B cell (primary cell): Measurements from ENCODE around the gene ZBTB2. TPM values are rescaled to one million over a fixed set of nuclear protein-coding genes. Genes with fewer than 3 reads are reported as not detected.

Experiments
- ATAC-seq: fragments of 200-7000 bp; cut with Tn5 transposase; one replicate; pipeline ENCODE4 v1.10.0; 2021; ENCODE audit warnings: low read depth, mild to moderate bottlenecking, moderate number of reproducible peaks, moderate library complexity
- CTCF ChIA-PET: fragments of 350-600 bp; sonication (Branson Sonifier 250); formaldehyde crosslinking; loops from one replicate; lab custom pipeline; 2021; ENCODE audit warnings: antibody characterized with exemption, inconsistent platforms; lab: Charles Lee
- POLR2A ChIA-PET: fragments of 350-600 bp; sonication (Branson Sonifier 250); formaldehyde crosslinking; loops from one replicate; lab custom pipeline; 2021; ENCODE audit warnings: antibody characterized with exemption; lab: Charles Lee
- DNase-seq: peaks from one replicate; pipeline ENCODE4 v3.0.0; 2013
- H2AFZ ChIP-seq: 2 replicates; pipeline ENCODE4 v1.6.1; 2012; ENCODE audit warnings: mild to moderate bottlenecking, low read depth, low read length; ENCODE audit not compliant: insufficient read depth, poor library complexity, severe bottlenecking
- H3K27ac ChIP-seq, 2 donors: 1 replicate in 1 of 2; 2 replicates in 1 of 2; pipeline ENCODE4 v1.5.1; 2012 to 2013; ENCODE audit warnings: low read length in 2 of 2, mild to moderate bottlenecking in 2 of 2, moderate library complexity in 1 of 2
- H3K27me3 ChIP-seq, 4 experiments: fragments of 200-600 bp in 1 of 4; sonication (generic) in 1 of 4; replicated peaks in 1 of 4; 1 replicate in 2 of 4; 2 replicates in 2 of 4; pipeline versions ENCODE4 v1.6.1 to v1.7.0; 2013 to 2016; ENCODE audit warnings: low read length in 3 of 4, mild to moderate bottlenecking in 2 of 4, mixed read lengths in 1 of 4, moderate library complexity in 1 of 4; ENCODE audit not compliant: insufficient read depth in 4 of 4, control insufficient read depth in 3 of 4; ENCODE audit errors: control extremely low read depth in 1 of 4
- H3K36me3 ChIP-seq, 2 experiments: replicated peaks in 1 of 2; 1 replicate in 1 of 2; 2 replicates in 1 of 2; pipeline versions ENCODE4 v1.6.1 to v1.7.1; 2013; ENCODE audit warnings: low read length in 1 of 2; ENCODE audit not compliant: insufficient read depth in 2 of 2, control insufficient read depth in 1 of 2; ENCODE audit errors: control extremely low read depth in 1 of 2, extremely low read depth in 1 of 2
- H3K4me1 ChIP-seq, 2 donors: fragments of 200-600 bp in 1 of 2; sonication (generic) in 1 of 2; 1 replicate in 1 of 2; 2 replicates in 1 of 2; pipeline versions ENCODE4 v1.5.1 to v1.6.1; 2013 to 2017; ENCODE audit warnings: low read length in 2 of 2; ENCODE audit not compliant: control insufficient read depth in 2 of 2, insufficient read depth in 2 of 2
- H3K4me2 ChIP-seq: replicated peaks from 2 replicates; pipeline ENCODE3; 2012; ENCODE audit warnings: mild to moderate bottlenecking, low read depth, low read length; ENCODE audit not compliant: poor library complexity, severe bottlenecking
- H3K4me3 ChIP-seq, 5 experiments: fragments of 200-600 bp in 1 of 5; sonication (generic) in 1 of 5; 1 replicate in 3 of 5; 2 replicates in 2 of 5; pipeline versions ENCODE4 v1.5.1 to v1.7.0; 2011 to 2016; ENCODE audit warnings: low read length in 4 of 5, mild to moderate bottlenecking in 4 of 5, low read depth in 2 of 5, control low read depth in 1 of 5, moderate library complexity in 1 of 5; ENCODE audit not compliant: insufficient read depth in 1 of 5; ENCODE audit errors: control extremely low read depth in 1 of 5, extremely low read depth in 1 of 5
- H3K79me2 ChIP-seq: fragments of 200-600 bp; sonication (generic); one replicate; pipeline ENCODE4 v1.6.0; 2016; ENCODE audit warnings: low read length; ENCODE audit not compliant: control insufficient read depth, insufficient read depth
- H3K9ac ChIP-seq: fragments of 200-600 bp; sonication (generic); 2 replicates; pipeline ENCODE4 v1.6.1; 2017; ENCODE audit warnings: mild to moderate bottlenecking, low read length, moderate library complexity
- H3K9me3 ChIP-seq, 3 donors: one replicate each; pipeline versions ENCODE4 v1.6.1 to v1.7.1; 2013; ENCODE audit warnings: low read length in 2 of 3; ENCODE audit not compliant: control insufficient read depth in 2 of 3, insufficient read depth in 1 of 3; ENCODE audit errors: control extremely low read depth in 1 of 3
- H4K20me1 ChIP-seq: 2 replicates; pipeline ENCODE4 v1.6.0; 2012; ENCODE audit warnings: mild to moderate bottlenecking, low read length; ENCODE audit not compliant: insufficient read depth, control insufficient read depth, poor library complexity, severe bottlenecking
- H3K27ac Mint-ChIP-seq: one replicate; pipeline ENCODE4 v1.8.0; 2021; ENCODE audit warnings: mixed read lengths
- H3K27me3 Mint-ChIP-seq: one replicate; pipeline ENCODE4 v1.8.0; 2021; ENCODE audit warnings: mixed read lengths
- H3K4me1 Mint-ChIP-seq: one replicate; pipeline ENCODE4 v1.8.0; 2021; ENCODE audit warnings: mixed read lengths
- H3K4me3 Mint-ChIP-seq: one replicate; pipeline ENCODE4 v1.8.0; 2021; ENCODE audit warnings: mixed read lengths
- H3K9me3 Mint-ChIP-seq: one replicate; pipeline ENCODE4 v1.8.0; 2022; ENCODE audit warnings: mixed read lengths; ENCODE audit not compliant: insufficient read depth
- WGBS: methylation state at CpG from one replicate; pipeline ENCODE4 v1.1.5; 2013; ENCODE audit warnings: missing lambda C conversion rate; ENCODE audit not compliant: insufficient coverage; 5-methylcytosine and 5-hydroxymethylcytosine counted together
- intact Hi-C: fragments of 100-400 bp; cut with micrococcal nuclease; formaldehyde crosslinking; loops from one replicate; pipeline ENCODE4 v1.10.0; 2022
- polyA plus RNA-seq: library from polyadenylated mRNA; depleted of rRNA; stranded (reverse); fragments of >200 nt; gene quantifications from 2 replicates; pipeline ENCODE4 v1.2.3, GENCODE V29; 2012
- total RNA-seq, 2 donors: library from RNA; stranded (reverse); fragments of 120-200 nt in 1 of 2; gene quantifications; 1 replicate in 1 of 2; 2 replicates in 1 of 2; pipeline versions ENCODE4 v1.2.3 to v1.2.4, GENCODE V29; 2013 to 2022
- TF ChIP-seq, protein P1 (sequence below): fragments of 200-600 bp; IDR thresholded peaks from one replicate; pipeline ENCODE4 v1.8.0; 2022; ENCODE audit warnings: antibody characterized with exemption, mild to moderate bottlenecking

The ZBTB2 gene
- total and polyA plus RNA-seq, 2 donors (not counting 1 experiment from before 2014, with no cell fraction given), result 15.9 to 17.6 TPM

DNA sequence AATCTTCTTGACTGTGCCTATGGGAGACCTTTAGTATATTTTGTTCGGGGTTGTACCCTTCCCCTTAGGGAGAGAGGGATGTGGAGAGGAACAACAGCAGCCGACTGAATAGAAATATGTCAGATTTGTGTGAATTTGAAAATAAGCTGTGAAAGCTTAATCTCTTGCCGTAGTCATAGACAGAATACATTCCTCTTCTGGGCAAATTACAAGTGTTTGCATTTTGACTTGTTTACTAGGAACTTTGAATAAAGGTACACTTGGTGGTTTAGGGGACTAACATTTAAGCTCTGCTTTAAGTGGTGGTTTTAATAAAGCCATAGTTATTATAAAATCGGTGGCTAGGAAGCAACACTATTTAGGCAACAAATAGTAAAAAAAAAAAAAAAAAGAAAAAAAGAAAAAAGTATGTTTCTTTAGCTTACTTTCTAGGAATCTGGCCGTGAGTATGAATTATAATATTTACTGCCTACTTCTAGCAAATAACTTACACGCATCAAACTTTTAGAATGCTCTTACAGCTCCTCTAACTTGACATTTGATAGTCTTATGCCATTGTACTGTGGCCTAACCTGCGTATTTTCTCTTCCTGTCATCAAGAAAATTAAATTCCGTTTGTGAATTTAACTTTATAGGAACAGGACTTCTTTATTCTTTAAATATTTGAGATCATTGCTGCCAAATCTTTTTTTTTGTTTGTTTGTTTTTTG lies 65.1 kb downstream of the ZBTB2 start:
- Histone ChIP-seq H3K4me2 (peak overlapping the region; percentile 85), H3K27me3 (peaks cover 0 to 18% (median 1%) of the 10 kb centered on the region in 4 experiments), H3K27ac (no peak overlapping the region), H3K36me3 (no peaks in the 10 kb centered on the region), H4K20me1 (no peaks in the 10 kb centered on the region), H3K9ac (peak overlapping the region; percentile 58), H3K79me2 (no peaks in the 10 kb centered on the region), H2AFZ (peak overlapping the region; percentile 76), H3K9me3 (peaks cover 0 to 10% (median 0%) of the 10 kb centered on the region in 3 donors), H3K4me3 (peak overlapping the region in 3 of 5 experiments; percentile 45 to 62 (median 53)), H3K4me1 (peaks cover 19 to 20% of the 10 kb centered on the region in 2 donors)
- H3K9me3 Mint-ChIP-seq, result no peaks in the 10 kb centered on the region
- H3K4me3 Mint-ChIP-seq, result peak overlapping the region; percentile 80
- ChIA-PET CTCF (interaction anchor here (0.6 to 11.3 kb wide), 9 partner anchors 9 to 434 kb away, joined by 3 to 297 read pairs (median 4); no protein-coding TSS in a partner anchor), POLR2A (no interaction called here)
- WGBS, result 53% methylated on average over 2 of the region's 8 CpGs
- no peak overlapping the region for H3K27ac Mint-ChIP-seq
- intact Hi-C loops, result loop anchor here (10.0 kb wide), 1 partner anchor 1251 kb away; no protein-coding TSS in a partner anchor
- ATAC-seq, result no peak
- DNase-seq, result no peak
- H3K27me3 Mint-ChIP-seq, result peaks cover 61% of the 10 kb centered on the region
- peaks cover 26% of the 10 kb centered on the region for H3K4me1 Mint-ChIP-seq
- TF ChIP-seq, protein P1, sequence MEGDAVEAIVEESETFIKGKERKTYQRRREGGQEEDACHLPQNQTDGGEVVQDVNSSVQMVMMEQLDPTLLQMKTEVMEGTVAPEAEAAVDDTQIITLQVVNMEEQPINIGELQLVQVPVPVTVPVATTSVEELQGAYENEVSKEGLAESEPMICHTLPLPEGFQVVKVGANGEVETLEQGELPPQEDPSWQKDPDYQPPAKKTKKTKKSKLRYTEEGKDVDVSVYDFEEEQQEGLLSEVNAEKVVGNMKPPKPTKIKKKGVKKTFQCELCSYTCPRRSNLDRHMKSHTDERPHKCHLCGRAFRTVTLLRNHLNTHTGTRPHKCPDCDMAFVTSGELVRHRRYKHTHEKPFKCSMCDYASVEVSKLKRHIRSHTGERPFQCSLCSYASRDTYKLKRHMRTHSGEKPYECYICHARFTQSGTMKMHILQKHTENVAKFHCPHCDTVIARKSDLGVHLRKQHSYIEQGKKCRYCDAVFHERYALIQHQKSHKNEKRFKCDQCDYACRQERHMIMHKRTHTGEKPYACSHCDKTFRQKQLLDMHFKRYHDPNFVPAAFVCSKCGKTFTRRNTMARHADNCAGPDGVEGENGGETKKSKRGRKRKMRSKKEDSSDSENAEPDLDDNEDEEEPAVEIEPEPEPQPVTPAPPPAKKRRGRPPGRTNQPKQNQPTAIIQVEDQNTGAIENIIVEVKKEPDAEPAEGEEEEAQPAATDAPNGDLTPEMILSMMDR, result no peak
